ENCODE data around the gene MOGAT2. TPM values are rescaled to one million over a fixed set of nuclear protein-coding genes. Genes with fewer than 3 reads are reported as not detected.

MOGAT2 gene
- total and polyA plus RNA-seq, 2 of the 13 experiments (the other 11 are each of a cell fraction or from before 2014, with no cell fraction given): 27.2 to 27.8 TPM

- TF ChIP-seq HNRNPL (IDR thresholded peaks at IDR 0.05; ENCODE audit: low read depth, low read length): peak; percentile 99
- TF ChIP-seq GTF3A (CRISPR knock-in tag; conservative IDR thresholded peaks at IDR 0.05): 0 out of 2 replicates have a peak, but pooled peaks have one; percentile 63
- TF ChIP-seq GABPB1 (CRISPR knock-in tag; IDR thresholded peaks at IDR 0.05): no peak; the same call in 1 of the 2 replicates
- TF ChIP-seq SOX6 (IDR thresholded peaks at IDR 0.05): no peak
- peak; percentile 60 for TF ChIP-seq SOX6 (CRISPR knock-in tag; IDR thresholded peaks at IDR 0.05)
- 0 out of 2 replicates have a peak, but pooled peaks have one; percentile 80 for TF ChIP-seq MYNN (CRISPR knock-in tag; IDR thresholded peaks at IDR 0.05; ENCODE audit: low read depth)
- no peak for TF ChIP-seq TRAFD1 (CRISPR knock-in tag; IDR thresholded peaks at IDR 0.05; ENCODE audit: borderline replicate concordance)
- TF ChIP-seq ZGPAT (CRISPR knock-in tag; IDR thresholded peaks at IDR 0.05): peak; percentile 39; the same call in 1 of the 2 replicates
- no peak for TF ChIP-seq KIAA2018 (CRISPR knock-in tag; IDR thresholded peaks at IDR 0.05; ENCODE audit: borderline replicate concordance)
- no peak for TF ChIP-seq ZNF18 (CRISPR knock-in tag; IDR thresholded peaks at IDR 0.05; ENCODE audit: insufficient replicate concordance)
These were observed 4.4 kb downstream of the MOGAT2 start (continued) for GRCh38 chr11:75721852-75722668.
